H1 (cell line): ENCODE measurements around the gene NUDT6. TPM values are rescaled to one million over a fixed set of nuclear protein-coding genes. Genes with fewer than 3 reads are reported as not detected.

ENCODE experiments used
- CTCF ChIP-seq, 3 experiments: IDR thresholded peaks; 1 replicate in 2 of 3; 2 replicates in 1 of 3; pipeline versions ENCODE4 v1.5.1 to v1.6.1; 2011; ENCODE audit warnings: low read length in 3 of 3, mild to moderate bottlenecking in 3 of 3, inconsistent platforms in 2 of 3, low read depth in 1 of 3, moderate library complexity in 1 of 3; ENCODE audit not compliant: insufficient read depth in 1 of 3; ENCODE audit errors: control extremely low read depth in 1 of 3
- TCF12 ChIP-seq: IDR thresholded peaks from 2 replicates; pipeline ENCODE4 v1.6.1; 2011; ENCODE audit warnings: low read depth, mild to moderate bottlenecking, low read length
- polyA plus RNA-seq, 7 experiments: library from polyadenylated mRNA; depleted of rRNA in 3 of 7; stranded (reverse) in 5 of 7; unstranded in 2 of 7; fragments of >200 nt in 5 of 7; fragments of 200-250 nt in 2 of 7; gene quantifications; 1 replicate in 5 of 7; 2 replicates in 1 of 7; 4 replicates in 1 of 7; pipeline versions ENCODE4 v1.2.1 to v1.2.3, GENCODE V29; 2011 to 2013; ENCODE audit warnings: missing spikeins in 2 of 7, mixed read lengths in 2 of 7
- total RNA-seq: library from RNA; stranded (reverse); fragmentation: NEBNext Ultra II Directional; extraction: Animal tissue kit (Norgen Biotek cat#: 25700); gene quantifications from 2 replicates; pipeline ENCODE4 v1.2.1, GENCODE V29; 2021

NUDT6 gene
- total and polyA plus RNA-seq, 2 of the 8 experiments (the other 6 are each of a cell fraction or from before 2014, with no cell fraction given): 5.0 to 12.4 TPM

- TF ChIP-seq CTCF (IDR thresholded peaks at IDR 0.05; ENCODE audit: control extremely low read depth in 1 of 3, insufficient read depth in 1 of 3, low read depth in 1 of 3, low read length in 3 of 3) (no peak), TCF12 (no peak)
Measured at GRCh38 chr4:122948671-122949070, 26.3 kb upstream of the NUDT6 start (continued).
